Keratinocyte (primary cell): ENCODE results near the gene DSE. TPM values are rescaled to one million over a fixed set of nuclear protein-coding genes. Genes with fewer than 3 reads are reported as not detected.
A peak's percentile ranks its signal among the peaks of the same experiment; 100 is the strongest.

Experiments
- DNase-seq: peaks from one replicate; pipeline ENCODE4 v3.0.0-alpha.2; 2011; ENCODE audit warnings: low read depth, missing footprints, low spot score
- FAIRE-seq: peaks from 2 replicates; lab custom pipeline; 2011; peaks lifted over from hg19 to GRCh38; lab: Jason Lieb, UNC
- H2AFZ ChIP-seq: 2 replicates; pipeline ENCODE4 v1.6.0; 2012; ENCODE audit warnings: low read length, control low read depth, inconsistent platforms; ENCODE audit not compliant: control insufficient read depth
- H3K27ac ChIP-seq: 2 replicates; pipeline ENCODE4 v1.5.1; 2011; ENCODE audit warnings: low read length; ENCODE audit not compliant: control insufficient read depth, insufficient read depth
- H3K27me3 ChIP-seq: 3 replicates; pipeline ENCODE4 v1.6.0; 2011; ENCODE audit warnings: low read length; ENCODE audit not compliant: control insufficient read depth, insufficient read depth; ENCODE audit errors: extremely low read depth
- H3K36me3 ChIP-seq, 2 experiments: 2 replicates in 1 of 2; 3 replicates in 1 of 2; pipeline ENCODE4 v1.5.1; 2011; ENCODE audit warnings: low read length in 2 of 2, mild to moderate bottlenecking in 1 of 2; ENCODE audit not compliant: control insufficient read depth in 2 of 2, insufficient read depth in 2 of 2; ENCODE audit errors: extremely low read depth in 1 of 2
- H3K4me1 ChIP-seq: 3 replicates; pipeline ENCODE4 v1.5.1; 2011; ENCODE audit warnings: low read length; ENCODE audit not compliant: control insufficient read depth, insufficient read depth; ENCODE audit errors: extremely low read depth
- H3K4me2 ChIP-seq: 3 replicates; pipeline ENCODE4 v1.6.0; 2011; ENCODE audit warnings: low read depth, low read length; ENCODE audit not compliant: control insufficient read depth, insufficient read depth; ENCODE audit errors: extremely low read depth
- H3K4me3 ChIP-seq, 3 experiments: fragments of 200-600 bp in 1 of 3; sonication (generic) in 1 of 3; 2 replicates in 2 of 3; 3 replicates in 1 of 3; pipeline ENCODE4 v1.5.1; 2011 to 2016; ENCODE audit warnings: low read length in 3 of 3, mild to moderate bottlenecking in 3 of 3, control low read depth in 2 of 3, inconsistent platforms in 1 of 3, low read depth in 1 of 3, mixed read lengths in 1 of 3, mixed run types in 1 of 3, moderate library complexity in 1 of 3; ENCODE audit not compliant: control insufficient read depth in 2 of 3, insufficient read depth in 2 of 3; ENCODE audit errors: extremely low read depth in 1 of 3
- H3K79me2 ChIP-seq: 2 replicates; pipeline ENCODE4 v1.6.0; 2012; ENCODE audit warnings: low read length; ENCODE audit not compliant: control insufficient read depth, insufficient read depth
- H3K9ac ChIP-seq: 3 replicates; pipeline ENCODE4 v1.6.0; 2011; ENCODE audit warnings: low read length; ENCODE audit not compliant: control insufficient read depth, insufficient read depth; ENCODE audit errors: extremely low read depth
- H3K9me1 ChIP-seq: 3 replicates; pipeline ENCODE4 v1.6.0; 2011; ENCODE audit warnings: low read length; ENCODE audit not compliant: control insufficient read depth, insufficient read depth; ENCODE audit errors: extremely low read depth
- H3K9me3 ChIP-seq: 2 replicates; pipeline ENCODE4 v1.5.1; 2012; ENCODE audit warnings: low read depth, low read length; ENCODE audit not compliant: control insufficient read depth
- H4K20me1 ChIP-seq: 3 replicates; pipeline ENCODE4 v1.6.0; 2011; ENCODE audit warnings: low read length; ENCODE audit not compliant: control insufficient read depth, insufficient read depth; ENCODE audit errors: extremely low read depth
- CTCF ChIP-seq, 3 experiments: IDR thresholded peaks in 1 of 3; conservative IDR thresholded peaks in 1 of 3; optimal IDR thresholded peaks in 1 of 3; 2 replicates in 2 of 3; 3 replicates in 1 of 3; pipeline versions ENCODE3 to v1.5.1; 2011; ENCODE audit warnings: low read length in 3 of 3, mild to moderate bottlenecking in 3 of 3, moderate library complexity in 2 of 3, control low read depth in 1 of 3, inconsistent platforms in 1 of 3; ENCODE audit not compliant: insufficient read depth in 2 of 3; ENCODE audit errors: extremely low read depth in 1 of 3
- EZH2 ChIP-seq: IDR thresholded peaks from one replicate; pipeline ENCODE4 v1.6.1; 2012; ENCODE audit warnings: inconsistent platforms, mild to moderate bottlenecking, low read length, moderate library complexity
- dilution Hi-C: fragments of 300-500 bp; cut with MboI; formaldehyde crosslinking; loops from one replicate; pipeline ENCODE4 v1.7.0; 2020; ENCODE audit warnings: low sequenced_read_pairs; ENCODE audit not compliant: extremely low pct_ligation_motif_present
- polyA plus RNA-seq, 5 experiments: library from polyadenylated mRNA; depleted of rRNA in 3 of 5; stranded (reverse) in 3 of 5; stranded (forward) in 1 of 5; unstranded in 1 of 5; fragments of >200 nt; gene quantifications; 1 replicate in 1 of 5; 2 replicates in 3 of 5; 3 replicates in 1 of 5; pipeline versions ENCODE4 v1.2.1 to v1.2.3, GENCODE V29; 2011 to 2012; ENCODE audit warnings: missing spikeins in 2 of 5, low read depth in 1 of 5, low replicate concordance in 1 of 5

DSE gene
- polyA plus RNA-seq, 1 donor (not counting 4 experiments of a cell fraction or from before 2014, with no cell fraction given): 99.7 TPM

GRCh38 chr6:116380346-116380745, 9.6 kb downstream of the DSE start:
- TF ChIP-seq EZH2 (no peak), CTCF (optimal IDR thresholded peaks at IDR 0.05 in 1 of 3, IDR thresholded peaks at IDR 0.05 in 1 of 3, conservative IDR thresholded peaks at IDR 0.05 in 1 of 3; ENCODE audit: extremely low read depth in 1 of 3, insufficient read depth in 2 of 3, low read length in 3 of 3) (no peak)
- no peak overlapping the region for H3K27ac ChIP-seq
- FAIRE-seq (peak; percentile 17), DNase-seq (no peak)
- peaks cover 67% of the 10 kb centered on the region for H3K4me1 ChIP-seq
- no peaks in the 10 kb centered on the region for H4K20me1 ChIP-seq
- peaks cover 89% of the 10 kb centered on the region for H3K79me2 ChIP-seq
- no peaks in the 10 kb centered on the region for H3K36me3 ChIP-seq
- no peaks in the 10 kb centered on the region for H3K9me1 ChIP-seq
- H3K4me3 ChIP-seq: no peak overlapping the region
- no peaks in the 10 kb centered on the region for H3K9me3 ChIP-seq
- no peaks in the 10 kb centered on the region for H3K27me3 ChIP-seq
- H2AFZ ChIP-seq: no peak overlapping the region
- H3K9ac ChIP-seq: no peak overlapping the region
- dilution Hi-C loops: no loop called here
- H3K4me2 ChIP-seq: peak overlapping the region; percentile 5

- peaks cover 68% of the 10 kb centered on the region for H3K4me1 ChIP-seq
- TF ChIP-seq CTCF (optimal IDR thresholded peaks at IDR 0.05 in 1 of 3, IDR thresholded peaks at IDR 0.05 in 1 of 3, conservative IDR thresholded peaks at IDR 0.05 in 1 of 3; ENCODE audit: extremely low read depth in 1 of 3, insufficient read depth in 2 of 3, low read length in 3 of 3): no peak
- TF ChIP-seq EZH2: no peak
- H3K79me2 ChIP-seq: peaks cover 87% of the 10 kb centered on the region
- no peaks in the 10 kb centered on the region for H4K20me1 ChIP-seq
- no peaks in the 10 kb centered on the region for H3K9me1 ChIP-seq
- no peak overlapping the region for H3K4me3 ChIP-seq
- no peaks in the 10 kb centered on the region for H3K27me3 ChIP-seq
- FAIRE-seq: peak; percentile 94
- no peak overlapping the region for H2AFZ ChIP-seq
- DNase-seq: no peak
- H3K4me2 ChIP-seq: peak overlapping the region; percentile 7
- H3K36me3 ChIP-seq: no peaks in the 10 kb centered on the region
- no peaks in the 10 kb centered on the region for H3K9me3 ChIP-seq
- H3K27ac ChIP-seq: peak overlapping the region; percentile 15
- H3K9ac ChIP-seq: no peak overlapping the region
- dilution Hi-C loops: no loop called here
Observed at GRCh38 chr6:116381000-116381399, 10.3 kb downstream of the DSE start.
